Middle frontal gyrus (tissue), 1 donor: ENCODE data around the gene MAN2A1.

Experiments
- DNase-seq: peaks from one replicate; pipeline ENCODE4 v3.0.0-alpha.2; 2015; ENCODE audit warnings: low spot score; ENCODE audit errors: extremely low spot score

MAN2A1 gene

DNA sequence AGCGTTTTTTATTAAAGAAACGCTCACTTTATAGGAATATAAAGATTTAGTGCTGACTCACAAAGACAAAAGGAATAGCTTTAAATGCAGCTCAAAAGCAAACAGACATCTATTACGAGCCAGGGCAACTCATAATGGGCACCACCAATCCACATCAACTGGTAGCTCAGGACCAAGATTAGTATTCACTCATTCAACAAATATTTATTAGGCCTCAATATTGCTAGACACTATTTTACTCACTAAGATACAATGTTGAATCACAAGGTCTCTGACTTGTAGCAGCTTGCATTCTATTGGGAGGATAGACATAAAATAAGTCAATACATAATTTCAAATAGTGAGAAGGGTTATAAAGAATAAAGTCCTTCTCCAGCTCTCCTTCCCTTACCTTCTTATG lies 8.0 kb upstream of the MAN2A1 start:
- DNase-seq, result no peak

DNA sequence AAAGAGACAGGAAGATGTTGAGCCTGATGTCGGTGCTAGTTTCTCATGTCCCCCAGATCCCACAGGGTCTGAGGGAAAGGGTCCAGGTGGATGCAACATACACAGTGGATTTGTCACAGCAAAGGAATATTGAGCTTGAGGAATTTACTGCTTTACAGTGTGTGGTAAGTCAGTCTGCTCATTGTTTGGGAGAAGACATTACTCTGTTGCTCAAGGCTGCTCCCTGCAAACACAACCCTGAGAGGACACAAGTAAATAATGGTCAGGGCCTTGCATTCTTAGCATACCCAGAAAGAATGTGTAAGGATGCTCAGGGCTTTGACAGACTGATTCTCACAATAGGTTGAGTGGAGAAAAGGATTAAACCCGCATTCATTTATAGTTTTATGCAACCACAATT lies 7.3 kb upstream of the MAN2A1 start:
- DNase-seq, result no peak

GRCh38 chr5:109685916-109686315 lies 3.8 kb upstream of the MAN2A1 start:
- DNase-seq, result no peak

DNA sequence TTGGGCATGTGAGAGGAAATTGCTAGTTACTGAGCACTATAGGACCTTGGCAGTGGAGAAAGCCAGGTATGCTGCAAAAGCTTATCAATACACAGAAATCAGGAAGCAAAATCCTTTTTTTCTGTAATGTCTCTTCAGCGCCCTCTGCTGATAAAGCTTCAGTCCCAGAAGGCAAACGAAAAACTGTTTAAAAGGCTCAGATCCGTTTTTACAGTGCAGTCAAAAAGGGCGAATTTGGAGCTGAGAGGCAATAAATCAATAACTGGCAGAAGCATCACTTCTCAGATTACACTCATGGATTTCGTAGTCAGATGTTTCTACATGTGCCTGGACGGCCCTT lies 1.1 kb upstream of the MAN2A1 start:
- no peak for DNase-seq

DNA sequence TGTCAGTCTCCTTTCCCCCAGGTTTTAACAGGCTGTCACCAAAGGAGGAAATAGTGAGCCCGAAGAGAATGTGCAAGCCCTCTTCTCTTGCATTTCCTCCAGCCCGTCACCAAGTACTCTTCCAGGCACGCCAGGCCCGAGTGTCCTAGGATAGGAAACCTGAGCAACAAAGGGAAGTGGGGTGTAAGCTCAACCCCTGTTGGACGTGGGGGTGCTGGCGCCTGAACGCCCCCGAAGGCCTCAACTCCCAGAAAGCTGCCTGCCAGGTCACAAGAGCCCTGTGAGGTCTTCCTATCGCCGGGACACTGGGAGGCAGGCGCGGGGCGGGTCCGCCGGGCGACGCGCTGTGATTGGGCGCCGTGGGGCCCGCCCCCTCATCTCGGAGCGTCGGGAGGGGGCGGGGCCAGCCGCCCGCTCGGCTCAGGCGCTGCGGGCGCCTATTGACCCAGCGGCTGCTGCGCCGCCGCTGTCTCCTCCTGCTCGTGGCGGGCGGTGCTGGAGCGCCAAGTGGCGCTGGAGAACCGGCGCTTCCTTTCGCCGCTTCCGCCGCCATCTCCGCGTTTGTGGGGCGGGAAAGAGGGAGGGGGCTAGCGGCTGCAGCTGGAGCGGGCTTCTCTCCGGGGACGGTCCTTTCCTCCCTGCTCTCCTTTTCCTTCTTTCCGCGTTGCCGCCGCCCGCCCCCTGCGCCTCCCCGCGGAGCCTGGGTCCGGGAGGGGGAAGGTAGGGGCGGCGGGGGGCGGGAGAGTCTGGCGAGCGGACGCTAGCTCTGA lies 572 bp upstream of the MAN2A1 start:
- peak; percentile 87 for DNase-seq

- DNase-seq, result no peak
Measured at GRCh38 chr5:109690242-109690974, 681 bp downstream of the MAN2A1 start.

- DNase-seq, result peak; percentile 82
Measured at GRCh38 chr5:109690975-109691574, 1.3 kb downstream of the MAN2A1 start.

GRCh38 chr5:109691996-109692395 lies 2.3 kb downstream of the MAN2A1 start:
- DNase-seq, result no peak

- DNase-seq, result no peak
Measured at GRCh38 chr5:109692852-109693251, 3.1 kb downstream of the MAN2A1 start.

- no peak for DNase-seq
Measured at GRCh38 chr5:109693535-109694400, 4.0 kb downstream of the MAN2A1 start.

- DNase-seq, result no peak
Measured at GRCh38 chr5:109694451-109694891, 4.7 kb downstream of the MAN2A1 start.

GRCh38 chr5:109695005-109695926 lies 5.5 kb downstream of the MAN2A1 start:
- no peak for DNase-seq

DNA sequence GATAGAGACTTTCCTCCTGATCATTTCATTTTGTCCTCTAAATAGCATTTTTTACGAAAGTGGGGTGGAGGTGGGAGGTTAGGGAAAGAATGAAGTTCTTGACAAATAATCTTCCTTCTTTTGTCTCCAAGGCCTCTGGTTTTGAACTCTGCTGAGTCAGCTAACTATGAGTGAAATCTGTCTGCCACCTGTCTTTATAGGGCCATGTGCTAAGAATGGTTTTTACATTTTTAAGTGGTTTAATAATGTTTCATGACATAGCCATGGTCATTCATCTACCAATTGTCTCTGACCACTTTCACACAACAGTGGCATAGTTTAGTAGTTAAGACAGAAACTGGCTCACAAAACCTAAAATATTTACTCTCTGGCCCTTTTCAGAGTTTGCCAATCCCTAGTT lies 7.6 kb downstream of the MAN2A1 start:
- no peak for DNase-seq

DNA sequence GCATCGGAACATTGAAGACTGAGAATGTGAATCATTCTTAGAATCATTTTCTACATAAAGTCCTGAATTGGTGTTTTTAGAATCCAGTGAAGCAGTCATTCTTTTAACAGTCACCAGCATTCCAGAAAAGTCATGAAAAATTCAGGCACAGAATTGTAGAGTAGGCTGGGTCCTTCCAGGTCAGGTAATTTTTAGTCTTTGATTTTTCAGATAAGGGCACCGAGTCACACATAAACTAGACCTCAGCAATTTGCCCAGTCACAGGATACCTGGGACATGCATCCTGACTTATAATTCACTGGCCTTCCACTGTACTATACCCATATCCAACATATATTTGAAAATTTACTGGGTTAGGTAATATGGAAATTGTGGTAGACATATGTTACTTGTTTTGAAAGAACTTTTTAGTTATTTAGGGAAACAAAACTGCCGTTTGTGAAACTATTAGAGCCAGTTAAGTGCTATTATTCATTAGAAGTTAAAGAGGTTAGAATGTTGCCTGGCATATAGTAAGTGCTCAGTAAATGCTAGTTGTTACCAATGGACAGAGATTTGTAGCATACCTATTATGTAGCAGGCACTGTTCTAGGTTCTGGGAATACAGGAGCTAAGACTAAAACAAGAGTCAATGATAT lies 10.9 kb downstream of the MAN2A1 start:
- DNase-seq, result no peak

- DNase-seq, result no peak
Measured at GRCh38 chr5:109701252-109701651, 11.5 kb downstream of the MAN2A1 start.

- DNase-seq, result no peak
Measured at GRCh38 chr5:109701792-109702191, 12.1 kb downstream of the MAN2A1 start.

GRCh38 chr5:109703166-109703565 lies 13.4 kb downstream of the MAN2A1 start:
- no peak for DNase-seq

DNA sequence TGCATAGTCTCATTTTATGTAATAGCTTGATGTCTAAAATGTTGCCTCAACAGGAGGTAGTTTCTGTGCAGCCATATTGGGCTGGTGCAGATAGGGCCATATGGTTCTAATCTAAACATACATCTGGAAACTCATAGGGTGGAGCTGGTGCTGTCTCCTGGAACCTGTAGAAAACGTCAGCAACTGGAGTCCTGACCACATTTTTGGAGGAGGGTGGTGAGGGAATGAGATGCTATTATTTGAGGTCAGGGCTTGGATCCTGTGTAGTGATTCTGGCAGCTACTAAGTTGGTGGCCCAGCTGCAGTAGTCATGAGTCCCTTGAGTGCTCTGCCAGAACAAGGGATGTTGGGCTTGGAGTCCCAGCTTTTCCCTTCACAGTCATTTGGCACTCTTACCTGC lies 14.1 kb downstream of the MAN2A1 start:
- no peak for DNase-seq

DNA sequence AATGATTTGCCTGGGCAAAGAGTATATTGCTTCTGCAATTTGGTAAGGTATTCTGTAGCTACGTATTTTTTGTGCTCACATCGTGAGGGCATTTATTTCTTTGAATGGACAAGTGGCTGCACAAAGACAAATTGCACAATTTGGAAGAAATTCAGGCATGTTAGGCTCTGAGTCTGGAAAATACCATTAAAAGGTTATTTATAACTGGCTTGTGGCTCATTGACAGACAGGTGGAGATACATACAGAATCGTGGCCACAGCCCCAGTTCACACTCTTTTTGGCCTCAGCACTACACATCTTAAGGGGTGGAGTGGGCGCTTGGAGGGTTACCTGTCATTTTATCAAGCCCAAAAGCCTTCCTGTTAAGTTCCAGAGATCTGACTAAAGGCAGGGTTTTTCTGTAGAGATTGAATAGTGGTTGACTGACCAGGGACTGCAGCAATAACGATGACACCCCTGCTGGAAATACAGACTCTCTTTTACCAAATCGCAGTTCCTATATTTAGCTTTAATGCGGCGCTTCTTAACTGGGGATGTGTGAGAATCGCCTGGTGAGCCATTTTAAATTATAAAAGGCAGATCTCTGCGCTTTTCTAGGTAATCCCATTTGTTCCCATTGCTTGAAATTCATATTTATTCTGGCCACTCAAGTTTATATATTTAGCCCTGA lies 14.7 kb downstream of the MAN2A1 start:
- DNase-seq, result no peak
